Activated B cell treated with CpG ODN at 0.5 μM for 24 hours (primary cell): Measurements from ENCODE around the gene KCNG4. TPM values are rescaled to one million over a fixed set of nuclear protein-coding genes. Genes with fewer than 3 reads are reported as not detected.

Experiments used
- ATAC-seq: fragments of 200-7000 bp; cut with Tn5 transposase; one replicate; pipeline ENCODE4 v1.10.0; 2021; ENCODE audit warnings: low read depth, mild to moderate bottlenecking, moderate library complexity
- CTCF ChIA-PET: fragments of 350-600 bp; sonication (Branson Sonifier 250); formaldehyde crosslinking; loops from one replicate; lab custom pipeline; 2021; ENCODE audit warnings: antibody characterized with exemption; lab: Charles Lee
- POLR2A ChIA-PET: fragments of 350-600 bp; sonication (Branson Sonifier 250); formaldehyde crosslinking; loops from one replicate; lab custom pipeline; 2021; ENCODE audit warnings: antibody characterized with exemption; lab: Charles Lee
- DNase-seq: peaks from one replicate; pipeline ENCODE4 v3.0.0; 2022
- H3K27ac Mint-ChIP-seq: one replicate; pipeline ENCODE4 v1.8.0; 2020; ENCODE audit warnings: mixed read lengths
- H3K27me3 Mint-ChIP-seq: one replicate; pipeline ENCODE4 v1.8.0; 2021; ENCODE audit warnings: mixed read lengths
- H3K36me3 Mint-ChIP-seq: one replicate; pipeline ENCODE4 v1.8.0; 2021; ENCODE audit warnings: low read depth, mixed read lengths
- H3K4me1 Mint-ChIP-seq: one replicate; pipeline ENCODE4 v1.8.0; 2021; ENCODE audit warnings: mixed read lengths
- H3K4me3 Mint-ChIP-seq: one replicate; pipeline ENCODE4 v1.8.0; 2020; ENCODE audit warnings: mild to moderate bottlenecking, mixed read lengths
- H3K9me3 Mint-ChIP-seq: one replicate; pipeline ENCODE4 v1.8.0; 2020; ENCODE audit warnings: mixed read lengths
- intact Hi-C: fragments of 100-400 bp; cut with micrococcal nuclease; formaldehyde crosslinking; loops from one replicate; pipeline ENCODE4 v1.15.1; 2024
- total RNA-seq: library from RNA; stranded (reverse); gene quantifications from 2 replicates; pipeline ENCODE4 v1.2.3, GENCODE V29; 2022
- TF ChIP-seq, protein P1 (sequence below): fragments of 200-600 bp; IDR thresholded peaks from one replicate; pipeline ENCODE4 v1.8.0; 2022; ENCODE audit warnings: antibody characterized with exemption, mild to moderate bottlenecking

KCNG4 gene
- total RNA-seq, 1 donor from 2014 or later, result not detected

DNA sequence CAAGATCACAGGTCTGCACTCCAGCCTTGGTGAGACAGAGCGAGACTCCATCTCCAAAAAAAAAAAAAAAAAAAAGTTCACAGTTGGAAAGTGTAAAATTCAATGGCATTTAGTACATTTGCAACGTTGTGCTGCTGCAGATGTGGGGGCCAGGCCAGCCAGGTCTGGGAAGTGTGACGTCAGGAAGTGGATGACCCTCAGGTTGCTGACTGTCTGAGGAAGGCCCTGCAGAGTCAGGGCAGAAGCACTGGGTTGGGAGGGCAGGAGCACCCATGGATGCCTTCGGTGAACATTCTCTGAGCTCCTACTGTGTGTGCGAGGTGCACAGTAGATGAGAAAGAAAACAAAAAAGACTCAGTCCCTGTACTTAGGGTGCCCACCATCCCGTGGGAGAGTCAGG, 42.7 kb upstream of the KCNG4 start:
- ChIA-PET POLR2A (no interaction called here), CTCF (no interaction called here)
- DNase-seq, result no peak
- TF ChIP-seq, protein P1, sequence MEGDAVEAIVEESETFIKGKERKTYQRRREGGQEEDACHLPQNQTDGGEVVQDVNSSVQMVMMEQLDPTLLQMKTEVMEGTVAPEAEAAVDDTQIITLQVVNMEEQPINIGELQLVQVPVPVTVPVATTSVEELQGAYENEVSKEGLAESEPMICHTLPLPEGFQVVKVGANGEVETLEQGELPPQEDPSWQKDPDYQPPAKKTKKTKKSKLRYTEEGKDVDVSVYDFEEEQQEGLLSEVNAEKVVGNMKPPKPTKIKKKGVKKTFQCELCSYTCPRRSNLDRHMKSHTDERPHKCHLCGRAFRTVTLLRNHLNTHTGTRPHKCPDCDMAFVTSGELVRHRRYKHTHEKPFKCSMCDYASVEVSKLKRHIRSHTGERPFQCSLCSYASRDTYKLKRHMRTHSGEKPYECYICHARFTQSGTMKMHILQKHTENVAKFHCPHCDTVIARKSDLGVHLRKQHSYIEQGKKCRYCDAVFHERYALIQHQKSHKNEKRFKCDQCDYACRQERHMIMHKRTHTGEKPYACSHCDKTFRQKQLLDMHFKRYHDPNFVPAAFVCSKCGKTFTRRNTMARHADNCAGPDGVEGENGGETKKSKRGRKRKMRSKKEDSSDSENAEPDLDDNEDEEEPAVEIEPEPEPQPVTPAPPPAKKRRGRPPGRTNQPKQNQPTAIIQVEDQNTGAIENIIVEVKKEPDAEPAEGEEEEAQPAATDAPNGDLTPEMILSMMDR, result no peak
- no peak for ATAC-seq
- H3K9me3 Mint-ChIP-seq, result no peaks in the 10 kb centered on the region
- intact Hi-C loops, result no loop called here
- no peaks in the 10 kb centered on the region for H3K36me3 Mint-ChIP-seq
- H3K4me1 Mint-ChIP-seq, result no peaks in the 10 kb centered on the region
- H3K27ac Mint-ChIP-seq, result no peak overlapping the region
- no peak overlapping the region for H3K4me3 Mint-ChIP-seq
- H3K27me3 Mint-ChIP-seq, result peaks cover 5% of the 10 kb centered on the region

DNA sequence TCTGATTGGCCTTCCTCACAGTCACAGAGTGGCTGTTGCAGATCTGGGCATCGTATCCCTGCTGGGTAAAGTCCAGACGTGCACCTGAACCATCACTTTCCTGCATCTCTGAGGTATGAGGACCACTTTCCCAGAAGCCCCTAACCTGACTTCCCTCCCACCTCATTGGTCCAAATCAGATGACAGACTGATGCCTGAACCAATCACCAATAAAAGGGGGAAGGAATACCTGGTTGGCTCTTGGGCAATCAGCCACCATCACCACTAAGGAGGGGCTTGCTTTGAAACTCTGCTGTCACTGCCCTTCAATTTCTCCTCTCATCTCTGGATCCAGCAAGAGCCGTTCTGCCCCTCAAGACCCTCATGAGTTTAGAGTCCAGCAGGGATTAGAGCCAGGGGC, 41.3 kb upstream of the KCNG4 start:
- ChIA-PET CTCF (no interaction called here), POLR2A (no interaction called here)
- peaks cover 4% of the 10 kb centered on the region for H3K27me3 Mint-ChIP-seq
- intact Hi-C loops, result no loop called here
- ATAC-seq (no peak), DNase-seq (no peak)
- H3K9me3 Mint-ChIP-seq, result no peaks in the 10 kb centered on the region
- no peak overlapping the region for H3K27ac Mint-ChIP-seq
- TF ChIP-seq, protein P1, result no peak
- no peaks in the 10 kb centered on the region for H3K36me3 Mint-ChIP-seq
- H3K4me3 Mint-ChIP-seq, result no peak overlapping the region
- no peaks in the 10 kb centered on the region for H3K4me1 Mint-ChIP-seq

DNA sequence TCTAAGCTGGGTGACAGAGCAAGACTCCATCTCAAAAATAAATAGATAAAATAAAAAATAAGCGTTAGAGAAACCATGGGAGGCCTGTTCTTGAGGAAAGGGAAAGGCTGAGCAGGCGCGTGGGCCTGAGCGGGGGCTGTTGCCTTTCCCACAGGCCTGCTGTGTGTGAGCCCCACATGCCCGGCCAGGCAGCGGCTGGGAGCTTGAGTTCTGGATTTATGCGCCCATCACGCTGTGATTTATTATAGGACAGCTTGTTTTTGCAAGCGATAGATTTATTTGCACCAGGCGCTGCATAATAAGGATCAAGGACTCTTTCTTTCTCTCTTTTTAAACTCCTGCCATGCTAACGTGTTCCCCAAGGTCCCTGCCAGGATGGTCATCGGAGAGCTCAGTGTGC, 40.1 kb upstream of the KCNG4 start:
- intact Hi-C loops, result loop anchor here (5.0 kb wide), 1 partner anchor 447 kb away; no protein-coding TSS in a partner anchor
- CTCF ChIA-PET, result interaction anchor here (0.6 to 1.7 kb wide), 2 partner anchors 226 to 231 kb away, joined by 3 to 5 read pairs; no protein-coding TSS in a partner anchor
- POLR2A ChIA-PET, result no interaction called here

DNA sequence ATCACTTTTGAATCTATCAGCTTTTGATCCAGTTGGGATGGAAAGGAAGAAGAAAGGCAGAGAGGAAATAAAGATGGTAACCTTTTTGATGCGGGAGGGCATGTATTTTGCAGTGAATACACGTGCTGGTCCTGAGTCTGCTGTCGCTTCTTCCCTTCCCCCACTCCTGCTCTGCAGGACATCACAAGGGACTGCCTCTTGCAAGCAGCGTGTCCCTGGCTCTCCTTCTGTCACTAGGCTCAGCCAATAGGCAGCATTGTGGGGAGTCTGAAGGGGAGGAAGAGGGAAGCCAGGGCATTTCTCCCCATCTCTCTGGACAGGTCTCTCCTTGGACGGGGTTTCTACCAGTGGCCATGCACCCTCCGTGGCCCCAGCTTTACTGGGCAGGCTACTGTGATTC, 39.2 kb upstream of the KCNG4 start:
- DNase-seq (no peak), ATAC-seq (no peak)
- TF ChIP-seq, protein P1, result no peak
- H3K4me3 Mint-ChIP-seq, result no peak overlapping the region
- no peaks in the 10 kb centered on the region for H3K9me3 Mint-ChIP-seq
- H3K36me3 Mint-ChIP-seq, result no peaks in the 10 kb centered on the region
- CTCF ChIA-PET, result interaction anchor here (1.7 kb wide), 1 partner anchor 227 kb away, joined by 5 read pairs; no protein-coding TSS in a partner anchor
- H3K27me3 Mint-ChIP-seq, result peaks cover 2% of the 10 kb centered on the region
- H3K4me1 Mint-ChIP-seq, result no peaks in the 10 kb centered on the region
- POLR2A ChIA-PET, result no interaction called here
- H3K27ac Mint-ChIP-seq, result no peak overlapping the region
- intact Hi-C loops, result loop anchor here (5.0 kb wide), 1 partner anchor 448 kb away; no protein-coding TSS in a partner anchor

More for the DNA sequence above, 40.1 kb upstream of the KCNG4 start:
- TF ChIP-seq, protein P1, result no peak
- H3K9me3 Mint-ChIP-seq, result no peaks in the 10 kb centered on the region
- peaks cover 4% of the 10 kb centered on the region for H3K27me3 Mint-ChIP-seq
- no peak for ATAC-seq
- no peak overlapping the region for H3K4me3 Mint-ChIP-seq
- no peak for DNase-seq
- no peak overlapping the region for H3K27ac Mint-ChIP-seq
- H3K36me3 Mint-ChIP-seq, result no peaks in the 10 kb centered on the region
- H3K4me1 Mint-ChIP-seq, result no peaks in the 10 kb centered on the region

DNA sequence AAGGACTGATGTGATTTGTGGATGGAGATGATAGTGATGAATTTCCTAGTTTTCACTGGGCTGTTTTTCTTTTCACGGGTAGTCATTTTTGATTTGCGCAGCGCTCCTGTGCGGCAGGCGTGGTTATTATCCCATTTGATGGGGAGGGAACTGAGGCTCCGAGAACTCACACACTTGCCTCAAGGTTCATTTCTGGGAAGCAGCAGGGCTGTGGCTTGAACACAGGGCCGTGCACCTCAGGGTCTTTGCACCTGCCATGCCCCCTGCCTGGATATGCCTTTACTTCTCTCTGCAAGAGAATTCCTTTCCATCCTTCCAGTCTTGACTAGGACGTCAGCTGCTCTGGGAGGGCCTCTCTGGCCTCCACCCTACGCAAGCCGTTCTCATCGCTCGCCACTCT, 38.5 kb upstream of the KCNG4 start:
- no peaks in the 10 kb centered on the region for H3K36me3 Mint-ChIP-seq
- POLR2A ChIA-PET, result no interaction called here
- H3K9me3 Mint-ChIP-seq, result no peaks in the 10 kb centered on the region
- H3K27ac Mint-ChIP-seq, result no peak overlapping the region
- ATAC-seq (no peak), DNase-seq (no peak)
- intact Hi-C loops, result loop anchor here (5.0 kb wide), 1 partner anchor 449 kb away; no protein-coding TSS in a partner anchor
- peaks cover 2% of the 10 kb centered on the region for H3K27me3 Mint-ChIP-seq
- H3K4me3 Mint-ChIP-seq, result no peak overlapping the region
- CTCF ChIA-PET, result interaction anchor here (1.7 to 2.6 kb wide), 2 partner anchors 228 kb away, joined by 5 to 27 read pairs; no protein-coding TSS in a partner anchor
- H3K4me1 Mint-ChIP-seq, result no peaks in the 10 kb centered on the region
- TF ChIP-seq, protein P1, result no peak
